Cardiac fibroblast (primary cell): ENCODE results near the gene C12orf42.

ENCODE experiments used
- DNase-seq, 2 donors: peaks; one replicate each; pipeline versions ENCODE4 v3.0.0 to v3.0.0-alpha.2; 2010; ENCODE audit warnings: low read depth in 2 of 2
- H3K4me3 ChIP-seq, 2 donors: replicated peaks in 1 of 2; 1 replicate in 1 of 2; 2 replicates in 1 of 2; pipeline ENCODE4 v1.5.1; 2011; ENCODE audit warnings: low read depth in 2 of 2, low read length in 2 of 2, mild to moderate bottlenecking in 2 of 2, moderate library complexity in 1 of 2
- TF ChIP-seq, protein P1 (sequence below): IDR thresholded peaks from one replicate; pipeline ENCODE4 v1.5.1; 2011; ENCODE audit warnings: low read depth, mild to moderate bottlenecking, low read length, inconsistent platforms

The C12orf42 gene

GRCh38 chr12:103513875-103514274 is 18.1 kb upstream of the C12orf42 start:
- no peak for DNase-seq
- TF ChIP-seq, protein P1, sequence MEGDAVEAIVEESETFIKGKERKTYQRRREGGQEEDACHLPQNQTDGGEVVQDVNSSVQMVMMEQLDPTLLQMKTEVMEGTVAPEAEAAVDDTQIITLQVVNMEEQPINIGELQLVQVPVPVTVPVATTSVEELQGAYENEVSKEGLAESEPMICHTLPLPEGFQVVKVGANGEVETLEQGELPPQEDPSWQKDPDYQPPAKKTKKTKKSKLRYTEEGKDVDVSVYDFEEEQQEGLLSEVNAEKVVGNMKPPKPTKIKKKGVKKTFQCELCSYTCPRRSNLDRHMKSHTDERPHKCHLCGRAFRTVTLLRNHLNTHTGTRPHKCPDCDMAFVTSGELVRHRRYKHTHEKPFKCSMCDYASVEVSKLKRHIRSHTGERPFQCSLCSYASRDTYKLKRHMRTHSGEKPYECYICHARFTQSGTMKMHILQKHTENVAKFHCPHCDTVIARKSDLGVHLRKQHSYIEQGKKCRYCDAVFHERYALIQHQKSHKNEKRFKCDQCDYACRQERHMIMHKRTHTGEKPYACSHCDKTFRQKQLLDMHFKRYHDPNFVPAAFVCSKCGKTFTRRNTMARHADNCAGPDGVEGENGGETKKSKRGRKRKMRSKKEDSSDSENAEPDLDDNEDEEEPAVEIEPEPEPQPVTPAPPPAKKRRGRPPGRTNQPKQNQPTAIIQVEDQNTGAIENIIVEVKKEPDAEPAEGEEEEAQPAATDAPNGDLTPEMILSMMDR: no peak
- H3K4me3 ChIP-seq: no peak overlapping the region

GRCh38 chr12:103505371-103506236 is 9.8 kb upstream of the C12orf42 start:
- H3K4me3 ChIP-seq: no peak overlapping the region
- DNase-seq: no peak
- TF ChIP-seq, protein P1: no peak

- TF ChIP-seq, protein P1: no peak
- no peak for DNase-seq
- no peak overlapping the region for H3K4me3 ChIP-seq
Measured at GRCh38 chr12:103504606-103505005, 8.8 kb upstream of the C12orf42 start.

GRCh38 chr12:103503546-103504480 is 8.0 kb upstream of the C12orf42 start:
- H3K4me3 ChIP-seq: no peak overlapping the region
- TF ChIP-seq, protein P1: no peak
- no peak for DNase-seq

DNA sequence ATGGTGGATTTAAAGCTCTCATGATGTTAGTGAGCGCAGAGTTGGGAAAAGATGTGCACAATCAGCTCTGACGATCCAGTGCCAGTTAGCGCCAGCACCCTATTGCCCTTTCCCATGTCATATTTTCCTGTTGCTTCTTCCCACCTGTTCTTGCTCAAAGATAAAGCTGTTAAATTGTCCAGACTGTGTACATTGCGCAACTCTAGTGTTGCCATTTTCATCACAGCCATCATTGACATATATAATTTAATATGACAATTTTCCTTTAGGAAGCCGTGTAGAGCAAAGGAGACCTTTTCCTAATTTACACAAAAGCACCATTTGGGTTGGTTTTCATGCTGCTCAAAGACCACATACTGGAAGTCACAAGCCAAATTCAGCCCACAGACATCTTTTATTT is 5.7 kb upstream of the C12orf42 start:
- no peak for DNase-seq
- no peak overlapping the region for H3K4me3 ChIP-seq
- TF ChIP-seq, protein P1: no peak

- H3K4me3 ChIP-seq: no peak overlapping the region
- DNase-seq: no peak
- TF ChIP-seq, protein P1: no peak
Measured at GRCh38 chr12:103499571-103499970, 3.8 kb upstream of the C12orf42 start.
